NCI-H1417 (cell line): ENCODE data around the gene RPS15A.

Source experiments
- DNase-seq, 3 experiments: peaks; one replicate each; lab custom pipeline; 2025; lab: John Stamatoyannopoulos, UW

Gene RPS15A

GRCh38 chr16:18789850-18790706 lies at the start of gene RPS15A:
TSS of gene RPS15A (minus strand) at chr16:18790334. CDS start at chr16:18789113, 1,221 bp downstream.
- DNase-seq = peak; percentile 84 to 97 (median 93)

- no peak for DNase-seq
Measured at GRCh38 chr16:18839555-18839954, 49.4 kb upstream of the RPS15A start.

- DNase-seq = no peak
Measured at GRCh38 chr16:18836702-18837101, 46.6 kb upstream of the RPS15A start.

DNA sequence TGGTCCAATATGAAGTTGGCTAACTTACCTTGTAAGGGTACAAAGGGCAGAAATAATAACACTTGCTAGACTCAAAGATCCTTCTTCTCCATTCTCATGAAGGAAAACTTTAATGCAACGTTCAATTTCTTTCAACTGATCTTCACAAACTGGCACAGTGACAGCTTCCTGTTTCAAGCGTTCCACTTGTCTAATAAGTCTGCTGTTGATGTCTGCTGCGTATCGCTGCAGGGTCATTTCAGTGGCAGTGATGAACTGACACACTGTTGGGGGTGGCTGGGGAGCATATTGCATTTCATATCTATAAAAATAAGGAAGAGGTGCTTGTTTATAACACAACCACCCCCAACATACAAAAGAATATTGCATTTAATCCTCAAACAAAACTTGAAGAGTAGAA lies 44.7 kb upstream of the RPS15A start:
- DNase-seq = no peak

DNA sequence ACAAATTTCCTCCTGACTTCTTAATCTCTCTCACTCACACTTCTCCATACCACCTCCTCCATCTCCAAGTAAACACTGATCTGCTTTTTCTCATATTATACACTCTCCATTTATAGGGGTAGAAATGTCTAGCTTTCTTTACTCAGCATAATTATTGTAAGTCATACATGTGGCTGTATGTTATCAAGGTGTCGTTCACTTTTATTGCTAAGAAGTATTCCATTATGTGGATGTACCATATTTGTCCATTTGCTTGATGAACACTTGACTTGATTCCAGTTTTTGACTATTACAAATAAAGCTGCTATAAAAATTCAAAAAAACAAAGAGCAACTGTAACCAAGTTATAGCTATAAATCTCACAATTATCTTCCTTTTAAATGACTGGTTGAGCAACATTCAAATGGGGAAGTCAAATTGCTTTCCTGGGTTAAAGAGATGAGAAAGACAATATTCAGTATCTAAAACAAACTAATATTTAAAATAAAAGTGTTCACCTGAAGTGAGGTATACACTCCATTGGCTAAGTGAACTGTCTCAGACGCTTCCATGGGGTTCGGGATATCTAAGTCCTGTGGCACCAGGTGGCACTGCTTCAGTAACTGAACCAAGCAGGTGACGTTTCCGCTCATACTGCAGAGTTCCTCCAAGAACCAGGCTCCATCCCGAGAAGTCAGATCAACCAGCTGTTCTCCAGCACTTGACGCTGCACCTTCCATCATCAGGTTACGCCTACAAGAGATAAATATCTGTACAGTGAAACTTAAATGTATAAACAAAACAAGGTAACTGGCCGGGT lies 43.8 kb upstream of the RPS15A start:
- no peak for DNase-seq

DNA sequence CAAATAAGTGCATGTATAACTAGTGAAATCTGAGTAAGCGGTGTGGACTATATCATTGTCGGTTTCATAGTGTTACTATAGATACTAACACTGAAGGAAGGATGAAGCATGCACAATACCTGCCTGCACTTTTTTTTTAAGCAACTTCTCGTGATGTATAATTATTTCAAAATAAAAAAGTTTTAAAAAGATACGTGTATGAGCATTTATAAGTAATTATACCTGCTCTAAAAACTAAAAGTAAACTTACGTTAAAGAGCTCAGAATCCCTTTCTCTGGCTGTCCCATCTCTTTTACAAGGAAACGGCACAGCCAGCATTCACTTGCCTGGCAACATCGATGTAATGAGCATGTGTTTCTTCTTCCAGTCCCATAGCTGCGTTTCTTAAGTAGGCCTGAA lies 42.5 kb upstream of the RPS15A start:
- no peak for DNase-seq

- DNase-seq = no peak
Measured at GRCh38 chr16:18832006-18832405, 41.9 kb upstream of the RPS15A start.

- DNase-seq = no peak
Measured at GRCh38 chr16:18829251-18829650, 39.1 kb upstream of the RPS15A start.

GRCh38 chr16:18827890-18828289 lies 37.8 kb upstream of the RPS15A start:
- no peak for DNase-seq

GRCh38 chr16:18816286-18816685 lies 26.2 kb upstream of the RPS15A start:
- no peak for DNase-seq

DNA sequence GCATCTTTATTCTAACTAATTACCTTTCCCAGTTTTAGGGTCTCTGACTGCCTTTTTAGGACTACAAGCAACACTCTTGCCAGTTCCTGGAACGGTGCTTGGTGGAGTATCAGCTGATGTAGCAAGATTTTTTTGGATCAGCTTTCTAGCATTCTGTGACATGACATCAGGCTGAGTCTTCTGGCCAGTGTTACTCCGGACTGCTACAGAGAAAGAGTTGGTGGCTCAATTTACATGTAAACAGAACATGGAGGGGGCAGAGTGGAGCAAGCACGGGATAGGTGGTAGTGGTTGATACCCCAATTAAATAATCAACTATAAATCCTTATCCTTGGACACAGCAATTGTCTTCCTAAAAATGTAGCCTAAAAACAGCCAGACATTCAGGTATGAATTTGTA lies 21.8 kb upstream of the RPS15A start:
- DNase-seq = no peak

GRCh38 chr16:18809165-18809564 lies 19.0 kb upstream of the RPS15A start:
- DNase-seq = no peak

DNA sequence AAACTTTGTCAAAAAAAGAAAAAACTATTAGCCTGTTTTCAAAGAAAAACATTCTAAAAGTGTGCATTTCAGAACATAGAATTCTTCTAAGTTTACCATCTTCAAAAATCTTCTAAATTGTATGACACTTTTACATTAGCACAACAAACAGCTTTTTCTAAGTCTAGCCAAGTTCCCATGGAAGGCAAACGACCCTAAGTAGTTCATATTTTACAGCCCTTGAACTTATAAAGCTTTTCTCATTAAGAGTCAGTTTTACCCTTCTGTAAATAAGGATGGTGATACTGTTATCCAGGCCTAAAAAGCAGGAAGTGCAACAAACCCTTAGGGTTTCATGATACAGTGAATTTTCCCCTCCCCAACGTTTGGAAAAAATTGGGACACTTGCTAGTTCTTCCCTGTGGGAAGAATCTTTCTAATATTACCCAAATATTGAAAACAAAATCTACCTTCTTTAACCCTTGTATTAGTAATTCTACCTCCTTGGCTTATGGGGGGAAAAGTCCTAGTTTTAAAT lies 15.2 kb upstream of the RPS15A start:
- no peak for DNase-seq

DNA sequence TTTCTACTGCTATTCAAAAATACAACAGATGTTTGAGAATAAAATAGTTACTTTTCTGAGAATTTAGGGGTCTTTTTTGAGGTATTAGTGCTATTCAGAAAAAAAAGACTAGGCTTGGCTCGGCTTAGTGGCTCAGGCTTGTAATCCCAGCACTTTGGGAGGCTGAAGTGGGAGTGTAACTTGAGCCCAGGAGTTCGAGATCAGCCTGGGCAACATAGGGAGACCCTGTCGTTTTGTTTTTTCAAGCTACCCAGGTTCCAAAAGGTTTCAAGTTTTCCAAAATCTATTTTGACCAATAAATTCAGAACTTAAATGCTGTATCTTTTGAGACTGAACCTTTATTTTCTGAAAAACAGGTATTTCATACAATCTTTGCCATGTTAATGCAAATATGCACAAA lies 14.4 kb upstream of the RPS15A start:
- no peak for DNase-seq

GRCh38 chr16:18803569-18804462 lies 13.7 kb upstream of the RPS15A start:
- no peak for DNase-seq

DNA sequence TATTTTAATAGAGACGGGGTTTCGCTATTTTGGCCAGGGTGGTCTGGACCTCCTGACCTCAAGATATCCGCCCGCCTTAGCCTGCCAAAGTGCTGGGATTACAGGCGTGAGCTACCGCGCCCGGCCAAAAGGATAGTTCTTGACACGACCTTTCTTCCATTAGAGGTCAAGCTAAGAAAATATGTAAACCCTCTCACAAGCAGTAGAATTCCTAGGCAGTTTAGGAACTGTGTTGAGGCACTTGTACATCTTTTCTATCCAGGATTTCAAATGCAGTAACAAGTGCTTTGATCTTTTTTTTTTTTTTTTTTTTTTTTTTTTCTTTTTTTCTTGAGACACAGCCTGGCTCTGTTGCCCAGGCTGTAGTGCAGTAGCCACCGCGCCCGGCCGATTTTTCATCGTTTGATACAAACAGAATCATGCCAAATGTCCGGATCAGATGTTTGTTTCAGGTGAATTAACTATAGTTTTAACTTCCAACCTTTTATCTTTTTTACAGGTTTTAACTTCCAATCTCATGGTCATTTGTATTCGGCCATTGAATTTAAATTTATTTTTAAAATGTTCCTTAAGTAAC lies 12.7 kb upstream of the RPS15A start:
- no peak for DNase-seq

DNA sequence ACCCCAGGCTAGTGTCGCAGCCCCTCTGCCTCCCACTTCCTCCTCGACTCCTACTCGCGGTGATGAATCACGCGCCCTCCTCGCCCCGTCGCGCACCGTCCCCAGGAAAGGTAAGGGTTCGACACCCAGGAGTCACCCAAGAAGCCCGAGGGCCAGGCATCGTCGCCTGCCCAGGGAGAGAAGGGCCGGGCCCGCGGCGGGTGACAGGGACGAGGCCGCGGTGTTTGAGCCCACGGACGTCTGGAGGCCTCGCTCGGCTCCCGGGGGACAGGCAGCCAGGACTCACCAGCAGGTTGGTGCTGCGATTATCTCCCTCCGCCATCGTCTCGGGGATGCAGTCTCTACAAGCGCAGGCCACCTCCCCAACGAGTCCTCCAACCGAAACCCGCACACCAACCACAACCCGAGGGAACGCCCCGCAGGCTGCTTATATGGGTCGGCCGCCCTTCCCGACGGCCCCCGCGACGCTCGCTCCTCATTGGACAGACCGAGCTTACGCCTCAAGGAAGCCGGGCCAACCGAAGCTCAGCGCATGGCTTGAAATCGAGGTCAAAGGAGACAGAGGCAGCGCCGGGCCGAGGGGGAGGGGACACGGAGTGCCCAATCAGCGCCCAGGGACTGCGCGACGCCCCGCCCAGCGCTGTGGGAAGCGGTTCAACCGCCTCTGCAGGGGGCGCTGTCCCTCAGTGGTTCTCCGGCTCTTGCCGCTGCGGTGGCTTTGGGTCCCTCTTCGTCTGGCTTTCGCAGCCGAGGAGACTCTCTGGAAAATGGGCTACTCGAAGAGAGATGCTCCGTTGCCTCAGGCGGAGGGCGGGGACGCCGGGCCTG lies 11.2 kb upstream of the RPS15A start, which contains the start of gene ARL6IP1:
Gene ARL6IP1 (minus strand): TSS at position 405 of the 828 bp plus-strand sequence. CDS start 83 bp downstream, at position 322.
- peak; percentile 96 to 99 (median 98) for DNase-seq

- peak in 2 of 3 experiments; percentile 43 to 64 for DNase-seq
Measured at GRCh38 chr16:18800775-18801144, 10.6 kb upstream of the RPS15A start.

DNA sequence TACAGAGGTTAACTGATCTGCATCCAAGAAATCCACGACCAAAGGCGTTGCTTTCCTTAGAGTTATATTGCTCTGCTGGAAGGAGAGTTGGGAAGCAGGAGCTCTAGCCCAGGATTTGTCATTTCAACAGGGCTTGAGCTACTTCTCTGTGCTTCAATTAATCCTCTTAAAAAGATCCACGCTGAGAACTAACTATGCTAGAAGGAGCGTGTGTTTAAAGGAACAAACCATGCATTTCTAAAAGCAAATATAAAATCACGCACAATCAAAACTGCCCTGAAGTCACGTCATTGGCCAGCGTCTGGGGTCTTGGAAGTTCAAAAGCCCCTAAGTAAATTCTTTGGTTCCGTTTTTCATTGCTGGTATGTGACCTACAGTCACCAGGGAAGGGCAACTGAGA lies 10.2 kb upstream of the RPS15A start:
- no peak for DNase-seq

- DNase-seq = no peak
Measured at GRCh38 chr16:18799500-18799899, 9.4 kb upstream of the RPS15A start.
